Measurements from ENCODE around the gene LENEP.

GRCh38 chr1:154945160-154945961 is 48.0 kb upstream of the LENEP start:
- no peak for TF ChIP-seq CTCF (IDR thresholded peaks at IDR 0.05)
- TF ChIP-seq POLR2A (IDR thresholded peaks at IDR 0.05), result no peak
